Measurements from ENCODE around the gene RTN4R.
A peak's percentile ranks its signal among the peaks of the same experiment; 100 is the strongest.

Gene RTN4R

DNA sequence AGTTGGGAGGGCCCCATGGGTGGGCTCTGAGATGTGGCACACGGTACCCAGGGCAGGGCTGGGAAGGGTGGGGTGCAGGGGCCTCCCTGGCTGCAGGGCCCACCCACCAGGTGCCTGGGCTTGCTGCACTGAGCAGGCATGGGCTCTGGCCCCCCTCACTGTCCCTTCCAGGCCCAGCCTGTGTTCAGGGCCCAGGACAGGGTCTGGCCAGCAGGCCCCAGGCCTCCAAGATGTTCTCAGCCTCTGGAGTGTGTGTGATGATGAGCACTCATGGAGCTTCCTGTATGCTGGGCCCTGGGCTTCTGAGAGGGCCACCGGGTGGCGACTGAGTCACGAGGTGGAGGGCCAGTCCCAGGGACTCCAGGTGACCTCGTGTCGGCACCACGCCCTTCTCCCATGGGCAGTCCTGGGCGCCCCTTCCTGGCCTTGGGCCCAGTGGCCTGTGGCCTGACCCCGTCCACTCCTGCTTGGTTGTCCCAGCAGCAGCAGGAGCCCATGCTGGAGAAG, 61.4 kb downstream of the RTN4R start:
- no peak for TF ChIP-seq CTCF (IDR thresholded peaks at IDR 0.05; ENCODE audit: insufficient read depth, low read depth, low read length, missing control alignments)
- H3K4me3 ChIP-seq (ENCODE audit: low read length) = peak overlapping the region; percentile 75
- DNase-seq (ENCODE audit: low read depth) = peak; percentile 41

- H3K4me3 ChIP-seq (ENCODE audit: low read length) = peak overlapping the region; percentile 75
- peak; percentile 78 for DNase-seq (ENCODE audit: low read depth)
- peak; percentile 24 for TF ChIP-seq CTCF (IDR thresholded peaks at IDR 0.05; ENCODE audit: insufficient read depth, low read depth, low read length, missing control alignments)
Measured at GRCh38 chr22:20205964-20206708, 62.0 kb downstream of the RTN4R start.

- no peak for DNase-seq (ENCODE audit: low read depth)
- no peak overlapping the region for H3K4me3 ChIP-seq (ENCODE audit: low read length)
- TF ChIP-seq CTCF (IDR thresholded peaks at IDR 0.05; ENCODE audit: insufficient read depth, low read depth, low read length, missing control alignments) = no peak
Measured at GRCh38 chr22:20205464-20205963, 62.6 kb downstream of the RTN4R start.

- no peak for TF ChIP-seq CTCF (IDR thresholded peaks at IDR 0.05; ENCODE audit: insufficient read depth, low read depth, low read length, missing control alignments)
- no peak overlapping the region for H3K4me3 ChIP-seq (ENCODE audit: low read length)
- no peak for DNase-seq (ENCODE audit: low read depth)
Measured at GRCh38 chr22:20204806-20205205, 63.3 kb downstream of the RTN4R start.

- DNase-seq (ENCODE audit: low read depth) = no peak
- H3K4me3 ChIP-seq (ENCODE audit: low read length) = no peak overlapping the region
- TF ChIP-seq CTCF (IDR thresholded peaks at IDR 0.05; ENCODE audit: insufficient read depth, low read depth, low read length, missing control alignments) = no peak
Measured at GRCh38 chr22:20204311-20204710, 63.8 kb downstream of the RTN4R start.

- no peak for DNase-seq (ENCODE audit: low read depth)
- TF ChIP-seq CTCF (IDR thresholded peaks at IDR 0.05; ENCODE audit: insufficient read depth, low read depth, low read length, missing control alignments) = no peak
- H3K4me3 ChIP-seq (ENCODE audit: low read length) = no peak overlapping the region
Measured at GRCh38 chr22:20203552-20204201, 64.4 kb downstream of the RTN4R start.
